Gastroesophageal sphincter (tissue), 4 donors: ENCODE results near the gene COMMD10. TPM values are rescaled to one million over a fixed set of nuclear protein-coding genes. Genes with fewer than 3 reads are reported as not detected.

Source experiments
- ATAC-seq: fragments of 150-250 bp; one replicate; pipeline ENCODE4 v1.9.1; 2016; ENCODE audit warnings: mild to moderate bottlenecking, moderate library complexity
- H3K27ac ChIP-seq, 4 donors: fragments of 200-600 bp; sonication (generic) in 3 of 4; 1 replicate in 3 of 4; 2 replicates in 1 of 4; pipeline ENCODE4 v1.5.1; 2016 to 2019
- H3K27me3 ChIP-seq: fragments of 200-600 bp; sonication (generic); one replicate; pipeline ENCODE4 v1.5.1; 2019
- H3K36me3 ChIP-seq, 2 donors: fragments of 200-600 bp; sonication (generic); one replicate each; pipeline ENCODE4 v1.5.1; 2019; ENCODE audit warnings: control low read depth in 1 of 2
- H3K4me1 ChIP-seq, 3 donors: fragments of 200-600 bp; sonication (generic); 1 replicate in 2 of 3; 2 replicates in 1 of 3; pipeline ENCODE4 v1.5.1; 2016 to 2019; ENCODE audit warnings: control low read depth in 2 of 3
- H3K4me3 ChIP-seq, 2 donors: fragments of 200-600 bp; sonication (generic); one replicate each; pipeline ENCODE4 v1.5.1; 2019; ENCODE audit warnings: mild to moderate bottlenecking in 1 of 2, moderate library complexity in 1 of 2
- H3K9me3 ChIP-seq, 3 donors: fragments of 200-600 bp; sonication (generic); one replicate each; pipeline ENCODE4 v1.5.1; 2017 to 2019; ENCODE audit warnings: control low read depth in 2 of 3
- CTCF ChIP-seq, 4 experiments: fragments of 200-600 bp in 2 of 4; fragments of 450-650 bp in 2 of 4; sonication (generic) in 1 of 4; IDR thresholded peaks; one replicate each; pipeline ENCODE4 v1.5.1; 2017 to 2019; ENCODE audit warnings: antibody characterized with exemption in 4 of 4, mild to moderate bottlenecking in 2 of 4, moderate library complexity in 2 of 4
- EP300 ChIP-seq: sonication (generic); formaldehyde crosslinking; IDR thresholded peaks from one replicate; pipeline ENCODE4 v1.6.1; 2017; ENCODE audit warnings: antibody characterized with exemption, mild to moderate bottlenecking
- POLR2A ChIP-seq, 2 donors: fragments of 450-650 bp; IDR thresholded peaks; one replicate each; pipeline ENCODE4 v1.6.1; 2017; ENCODE audit warnings: antibody characterized with exemption in 2 of 2, mild to moderate bottlenecking in 2 of 2, moderate library complexity in 1 of 2
- POLR2AphosphoS5 ChIP-seq: sonication (generic); formaldehyde crosslinking; IDR thresholded peaks from one replicate; pipeline ENCODE4 v1.6.1; 2017; ENCODE audit warnings: antibody characterized with exemption
- WGBS, 2 donors: methylation state at CpG; one replicate each; pipeline ENCODE4 v1.1.5; 2018; ENCODE audit warnings: low coverage in 1 of 2; 5-methylcytosine and 5-hydroxymethylcytosine counted together
- total RNA-seq, 4 donors: library from RNA; depleted of rRNA; stranded (reverse); fragments of >200 nt; gene quantifications; one replicate each; pipeline ENCODE4 v1.1.0, GENCODE V29; 2016

COMMD10 gene
- total RNA-seq, 4 donors from 2014 or later = 26.4 to 48.3 (median 29.6) TPM

DNA sequence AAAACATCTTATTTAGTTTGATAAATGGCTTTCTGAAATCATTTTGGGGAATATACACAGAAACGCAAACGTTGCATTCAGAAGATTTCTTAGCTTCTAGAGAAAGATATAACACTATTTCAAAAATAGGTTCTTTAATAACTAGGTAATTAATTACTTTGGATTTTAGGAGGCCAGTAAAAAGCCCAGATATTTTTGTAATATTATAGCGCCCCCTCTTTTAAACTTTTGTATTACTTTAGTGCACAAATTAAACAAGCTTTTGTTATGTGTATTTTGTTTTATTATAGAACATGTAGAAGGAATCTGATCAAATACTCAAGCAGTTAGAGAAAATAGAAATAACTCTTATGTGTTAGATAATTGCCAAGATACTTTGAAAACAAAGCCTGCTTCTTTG lies 57.7 kb downstream of the COMMD10 start:
- H3K9me3 ChIP-seq = no peaks in the 10 kb centered on the region
- no peak overlapping the region for H3K27ac ChIP-seq
- TF ChIP-seq POLR2AphosphoS5 (no peak), CTCF (IDR thresholded peaks at IDR 0.05) (no peak)
- peaks cover 0 to 5% (median 0%) of the 10 kb centered on the region in 3 donors for H3K4me1 ChIP-seq
- 90% methylated on average over 3 of the region's 3 CpGs for WGBS, 2 donors
- H3K36me3 ChIP-seq = no peaks in the 10 kb centered on the region
- H3K4me3 ChIP-seq = no peak overlapping the region
- no peak for ATAC-seq
- no peaks in the 10 kb centered on the region for H3K27me3 ChIP-seq

DNA sequence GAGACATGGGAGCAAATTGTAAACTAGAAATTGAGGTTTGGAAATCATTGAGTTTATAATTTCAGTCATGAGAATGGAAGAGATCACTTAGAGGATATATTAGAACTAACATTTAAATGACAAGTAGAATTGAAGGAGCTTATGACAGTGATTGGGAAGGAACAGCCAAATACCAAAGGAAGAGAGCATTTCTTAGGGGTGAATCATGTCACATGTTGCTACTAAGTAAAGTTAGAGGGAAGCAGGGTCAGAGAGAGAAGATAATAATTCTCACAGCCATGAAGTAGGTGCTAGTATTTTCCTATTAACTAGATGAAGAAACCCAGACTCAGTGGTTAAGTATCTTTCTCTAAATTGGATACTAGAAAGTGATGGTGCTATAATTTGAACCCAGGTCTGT lies 59.3 kb downstream of the COMMD10 start:
- Histone ChIP-seq H3K27me3 (no peaks in the 10 kb centered on the region), H3K4me3 (no peak overlapping the region), H3K9me3 (no peaks in the 10 kb centered on the region), H3K36me3 (no peaks in the 10 kb centered on the region), H3K27ac (no peak overlapping the region), H3K4me1 (no peaks in the 10 kb centered on the region)
- ATAC-seq = no peak
- TF ChIP-seq POLR2A (IDR thresholded peaks at IDR 0.05) = no peak
- no peak for TF ChIP-seq CTCF (IDR thresholded peaks at IDR 0.05)
- TF ChIP-seq EP300 = no peak
- no peak for TF ChIP-seq POLR2AphosphoS5

- no peaks in the 10 kb centered on the region for H3K9me3 ChIP-seq
- H3K36me3 ChIP-seq = no peaks in the 10 kb centered on the region
- no peak overlapping the region for H3K4me3 ChIP-seq
- ATAC-seq = no peak
- TF ChIP-seq CTCF (IDR thresholded peaks at IDR 0.05) (no peak), POLR2A (IDR thresholded peaks at IDR 0.05) (no peak), POLR2AphosphoS5 (no peak), EP300 (no peak)
- H3K27me3 ChIP-seq = no peaks in the 10 kb centered on the region
- WGBS, 2 donors = 95 to 100% methylated on average over 2 of the region's 2 CpGs
- H3K27ac ChIP-seq = no peak overlapping the region
- H3K4me1 ChIP-seq = no peaks in the 10 kb centered on the region
These were observed 60.2 kb downstream of the COMMD10 start for GRCh38 chr5:116144991-116145390.

DNA sequence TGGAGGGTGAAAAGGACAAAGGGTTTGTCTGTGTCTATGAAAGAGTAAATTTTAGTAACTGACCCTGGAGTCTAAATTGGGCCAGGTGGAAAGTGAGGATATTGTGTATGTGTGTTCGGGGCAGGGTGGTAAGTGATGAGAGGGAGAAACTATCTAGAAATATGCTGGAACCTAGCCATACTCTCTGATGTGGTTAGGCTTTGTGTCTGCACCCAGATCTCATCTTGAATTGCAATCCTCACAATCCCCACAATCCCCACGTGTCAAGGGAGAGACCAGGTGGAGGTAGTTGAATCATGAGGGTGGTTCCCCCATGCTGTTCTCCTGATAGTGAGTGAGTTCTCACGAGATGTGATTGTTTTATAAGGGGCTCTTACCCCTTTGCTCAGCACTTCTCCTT lies 60.6 kb downstream of the COMMD10 start:
- no peak for TF ChIP-seq POLR2AphosphoS5
- TF ChIP-seq EP300 = no peak
- no peak for TF ChIP-seq POLR2A (IDR thresholded peaks at IDR 0.05)
- TF ChIP-seq CTCF (IDR thresholded peaks at IDR 0.05) = no peak
- H3K36me3 ChIP-seq = no peaks in the 10 kb centered on the region
- no peaks in the 10 kb centered on the region for H3K4me1 ChIP-seq
- H3K4me3 ChIP-seq = no peak overlapping the region
- 93 to 100% methylated on average over 1 to 3 of the region's 3 CpGs for WGBS, 2 donors
- no peaks in the 10 kb centered on the region for H3K27me3 ChIP-seq
- no peaks in the 10 kb centered on the region for H3K9me3 ChIP-seq
- ATAC-seq = no peak
- no peak overlapping the region for H3K27ac ChIP-seq

GRCh38 chr5:116152169-116152568 lies 67.3 kb downstream of the COMMD10 start:
- no peaks in the 10 kb centered on the region for H3K9me3 ChIP-seq
- H3K27me3 ChIP-seq = no peaks in the 10 kb centered on the region
- H3K27ac ChIP-seq = no peak overlapping the region
- no peak for ATAC-seq
- H3K4me3 ChIP-seq = no peak overlapping the region
- no peaks in the 10 kb centered on the region for H3K36me3 ChIP-seq
- no peaks in the 10 kb centered on the region for H3K4me1 ChIP-seq
- no peak for TF ChIP-seq POLR2A (IDR thresholded peaks at IDR 0.05)
- no peak for TF ChIP-seq POLR2AphosphoS5

- 57 to 69% methylated on average over 2 of the region's 2 CpGs for WGBS, 2 donors
- Histone ChIP-seq H3K27me3 (no peaks in the 10 kb centered on the region), H3K9me3 (no peaks in the 10 kb centered on the region), H3K4me3 (no peak overlapping the region), H3K4me1 (no peaks in the 10 kb centered on the region), H3K27ac (no peak overlapping the region), H3K36me3 (no peaks in the 10 kb centered on the region)
- ATAC-seq = no peak
- TF ChIP-seq CTCF (IDR thresholded peaks at IDR 0.05) (no peak), EP300 (no peak), POLR2A (IDR thresholded peaks at IDR 0.05) (no peak), POLR2AphosphoS5 (no peak)
These were observed 68.9 kb downstream of the COMMD10 start for GRCh38 chr5:116153687-116154174.
